IMR-90 (cell line): ENCODE data around the gene ELMO1. TPM values are rescaled to one million over a fixed set of nuclear protein-coding genes. Genes with fewer than 3 reads are reported as not detected.

Source experiments
- ATAC-seq: fragments of 200-7000 bp; cut with Tn5 transposase; 2 replicates; pipeline ENCODE4 v1.9.1; 2020; ENCODE audit warnings: low read depth, mild to moderate bottlenecking, moderate library complexity
- BruUV-seq: library from RNA; stranded (reverse); fragments of 400-500 nt; replicated peaks from 2 replicates; lab custom pipeline; 2021; lab: Mats Ljungman, UMichigan
- CTCF ChIA-PET: fragments of 300-600 bp; formaldehyde crosslinking; extraction: SDS; loops from one replicate; lab custom pipeline; 2021; ENCODE audit warnings: antibody characterized with exemption; lab: Yijun Ruan, JAX
- POLR2A ChIA-PET: fragments of 300-600 bp; sonication (Branson Sonifier 250); formaldehyde crosslinking; loops from one replicate; lab custom pipeline; 2022; ENCODE audit warnings: antibody characterized with exemption; ENCODE audit not compliant: unreplicated experiment; lab: Charles Lee
- DNase-seq: peaks from one replicate; pipeline ENCODE4 v3.0.0; 2013
- H2AFZ ChIP-seq: replicated peaks from 2 replicates; pipeline ENCODE3; 2013; ENCODE audit warnings: low read length, mild to moderate bottlenecking; ENCODE audit not compliant: poor library complexity
- H2AK5ac ChIP-seq: 2 replicates; pipeline ENCODE4 v1.6.1; 2013; ENCODE audit warnings: low read depth, low read length, inconsistent platforms
- H2AK9ac ChIP-seq: replicated peaks from 2 replicates; pipeline ENCODE3; 2013; ENCODE audit warnings: mild to moderate bottlenecking, low read depth, low read length, moderate library complexity; ENCODE audit not compliant: poor library complexity
- H2BK120ac ChIP-seq: 2 replicates; pipeline ENCODE4 v1.6.1; 2013; ENCODE audit warnings: low read depth, low read length, inconsistent platforms
- H2BK15ac ChIP-seq: 3 replicates; pipeline ENCODE4 v1.6.1; 2013; ENCODE audit warnings: low read depth, low read length, inconsistent platforms
- H2BK20ac ChIP-seq: 2 replicates; pipeline ENCODE4 v1.6.1; 2013; ENCODE audit warnings: low read depth, mild to moderate bottlenecking, inconsistent platforms, low read length, moderate library complexity
- H2BK5ac ChIP-seq: 2 replicates; pipeline ENCODE4 v1.6.1; 2013; ENCODE audit warnings: mild to moderate bottlenecking, low read depth, low read length, inconsistent platforms; ENCODE audit not compliant: poor library complexity, severe bottlenecking
- H3K14ac ChIP-seq: replicated peaks from 2 replicates; pipeline ENCODE4 v1.6.1; 2013; ENCODE audit warnings: low read depth, low read length, inconsistent platforms
- H3K18ac ChIP-seq: 2 replicates; pipeline ENCODE4 v1.6.1; 2013; ENCODE audit warnings: low read depth, low read length, control low read depth
- H3K23ac ChIP-seq: 2 replicates; pipeline ENCODE4 v1.6.1; 2013; ENCODE audit warnings: low read depth, low read length, inconsistent platforms
- H3K27ac ChIP-seq: 2 replicates; pipeline ENCODE4 v1.5.1; 2013; ENCODE audit warnings: mild to moderate bottlenecking, control low read depth, low read length; ENCODE audit not compliant: insufficient read depth
- H3K27me3 ChIP-seq: 2 replicates; pipeline ENCODE4 v1.6.1; 2013; ENCODE audit warnings: low read length; ENCODE audit not compliant: control insufficient read depth, insufficient read depth
- H3K36me3 ChIP-seq: 2 replicates; pipeline ENCODE4 v1.6.1; 2013; ENCODE audit warnings: low read length, mixed read lengths; ENCODE audit not compliant: control insufficient read depth, insufficient read depth
- H3K4ac ChIP-seq: 2 replicates; pipeline ENCODE4 v1.6.1; 2013; ENCODE audit warnings: low read depth, low read length, inconsistent platforms
- H3K4me1 ChIP-seq: 2 replicates; pipeline ENCODE4 v1.6.1; 2013; ENCODE audit warnings: low read length, mixed read lengths; ENCODE audit not compliant: control insufficient read depth, insufficient read depth
- H3K4me2 ChIP-seq: 2 replicates; pipeline ENCODE4 v1.6.1; 2013; ENCODE audit warnings: low read depth, mild to moderate bottlenecking, control low read depth, low read length, moderate library complexity
- H3K4me3 ChIP-seq: 2 replicates; pipeline ENCODE4 v1.5.1; 2013; ENCODE audit warnings: low read depth, mild to moderate bottlenecking, control low read depth, low read length, moderate library complexity; ENCODE audit not compliant: insufficient read depth
- H3K56ac ChIP-seq: 2 replicates; pipeline ENCODE4 v1.6.1; 2013; ENCODE audit warnings: low read length, inconsistent platforms; ENCODE audit not compliant: insufficient read depth; ENCODE audit errors: extremely low read depth
- H3K79me1 ChIP-seq, 2 experiments: 2 replicates each; pipeline ENCODE4 v1.6.1; 2013; ENCODE audit warnings: low read length in 2 of 2, inconsistent platforms in 1 of 2, low read depth in 1 of 2
- H3K9ac ChIP-seq: 2 replicates; pipeline ENCODE4 v1.6.1; 2013; ENCODE audit warnings: low read depth, low read length, control low read depth
- H3K9me1 ChIP-seq: 2 replicates; pipeline ENCODE4 v1.6.1; 2013; ENCODE audit warnings: low read length, inconsistent platforms; ENCODE audit not compliant: insufficient read depth
- H3K9me3 ChIP-seq: 2 replicates; pipeline ENCODE4 v1.6.1; 2013; ENCODE audit warnings: low read length; ENCODE audit not compliant: control insufficient read depth, insufficient read depth
- H4K20me1 ChIP-seq: 2 replicates; pipeline ENCODE4 v1.6.1; 2013; ENCODE audit warnings: low read length, inconsistent platforms; ENCODE audit not compliant: insufficient read depth
- H4K5ac ChIP-seq: 2 replicates; pipeline ENCODE4 v1.6.1; 2013; ENCODE audit warnings: mild to moderate bottlenecking, low read depth, low read length, control low read depth
- H4K8ac ChIP-seq, 2 experiments: 2 replicates each; pipeline ENCODE4 v1.6.1; 2013; ENCODE audit warnings: low read depth in 2 of 2, low read length in 2 of 2, control low read depth in 1 of 2, inconsistent platforms in 1 of 2
- H4K91ac ChIP-seq: 2 replicates; pipeline ENCODE4 v1.6.1; 2013; ENCODE audit warnings: low read depth, low read length, inconsistent platforms; ENCODE audit not compliant: insufficient read depth
- BHLHE40 ChIP-seq: fragments of 150-350 bp; IDR thresholded peaks from 2 replicates; pipeline ENCODE4 v1.6.1; 2016; ENCODE audit warnings: mild to moderate bottlenecking, low read depth, low read length
- CHD1 ChIP-seq: IDR thresholded peaks from 2 replicates; pipeline ENCODE4 v1.6.1; 2012; ENCODE audit warnings: low read depth, low read length, improper control_type of control experiment
- POLR2A ChIP-seq: IDR thresholded peaks from 2 replicates; pipeline ENCODE4 v1.6.1; 2012; ENCODE audit warnings: mild to moderate bottlenecking, low read depth, low read length
- RAD21 ChIP-seq: IDR thresholded peaks from 2 replicates; pipeline ENCODE4 v1.6.1; 2012; ENCODE audit warnings: low read length, improper control_type of control experiment
- SMC3 ChIP-seq: fragments of 150-350 bp; IDR thresholded peaks from 2 replicates; pipeline ENCODE4 v1.6.1; 2016; ENCODE audit warnings: low read depth, mild to moderate bottlenecking, antibody characterized with exemption, low read length, moderate library complexity
- WGBS, 2 experiments: methylation state at CpG; one replicate each; pipeline versions ENCODE4 v1.1.5 to v1.1.7; 2013; ENCODE audit warnings: missing lambda C conversion rate in 2 of 2; ENCODE audit not compliant: insufficient read length in 1 of 2; ENCODE audit errors: extremely low coverage in 2 of 2; 5-methylcytosine and 5-hydroxymethylcytosine counted together
- dilution Hi-C: fragments of 300-500 bp; cut with HindIII; formaldehyde crosslinking; loops from one replicate; pipeline ENCODE4 v1.14.3; 2018; ENCODE audit warnings: low sequenced_read_pairs; ENCODE audit not compliant: unreplicated experiment
- in situ Hi-C: fragments of 300-500 bp; cut with MboI; formaldehyde crosslinking; loops from 3 replicates; pipeline ENCODE4 v1.14.3; 2019; ENCODE audit warnings: low sequenced_read_pairs, inconsistent platforms, mixed read lengths
- intact Hi-C: fragments of 100-400 bp; cut with micrococcal nuclease; formaldehyde crosslinking; loops from 2 replicates; pipeline ENCODE4 v1.10.0; 2022
- polyA plus RNA-seq, 3 experiments: library from polyadenylated mRNA; depleted of rRNA; stranded (reverse); fragments of >200 nt; gene quantifications; 2 replicates each; pipeline ENCODE4 v1.2.3, GENCODE V29; 2012; ENCODE audit warnings: low replicate concordance in 1 of 3
- total RNA-seq: library from RNA; depleted of rRNA; stranded (reverse); fragments of >200 nt; gene quantifications from 2 replicates; pipeline ENCODE4 v1.2.3, GENCODE V29; 2012
- TF ChIP-seq, protein P1 (sequence below): fragments of 150-350 bp; IDR thresholded peaks from 2 replicates; pipeline ENCODE4 v1.6.1; 2017; ENCODE audit warnings: mild to moderate bottlenecking, antibody characterized with exemption, low read length, low read depth
- TF ChIP-seq, protein P2 (sequence below): fragments of 150-350 bp; IDR thresholded peaks from 2 replicates; pipeline ENCODE4 v1.6.1; 2016; ENCODE audit warnings: low read depth, mild to moderate bottlenecking, low read length, moderate library complexity, borderline replicate concordance

The ELMO1 gene
- total and polyA plus RNA-seq, 2 of the 4 experiments (the other 2 are of a cell fraction) = 0.03 TPM; not detected in 1

DNA sequence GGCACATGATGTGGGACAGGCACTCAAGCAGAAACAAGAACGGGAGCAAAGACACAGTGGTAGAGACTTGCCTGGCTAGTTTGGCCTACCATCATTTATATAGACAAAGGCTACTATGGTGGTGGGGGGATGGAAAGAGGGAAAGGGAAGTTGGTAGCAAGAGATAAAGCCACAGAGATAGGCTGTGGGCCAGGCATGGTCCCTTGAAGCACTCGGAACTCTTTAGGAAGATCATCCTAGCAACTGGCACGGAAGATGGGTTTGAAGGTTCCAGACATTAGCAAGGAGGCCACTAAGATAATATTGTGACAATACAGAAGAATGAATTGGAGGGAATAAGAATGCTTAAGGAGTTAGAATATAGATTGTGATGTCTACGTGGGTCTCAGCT, 319.6 kb downstream of the ELMO1 start:
- Histone ChIP-seq H3K9me1 (no peaks in the 10 kb centered on the region), H3K18ac (no peak overlapping the region), H3K23ac (no peak overlapping the region), H3K79me1 (no peaks in the 10 kb centered on the region), H3K56ac (no peak overlapping the region), H3K14ac (no peak overlapping the region), H2BK15ac (no peak overlapping the region), H4K5ac (no peak overlapping the region), H3K9ac (no peak overlapping the region), H3K4ac (no peak overlapping the region), H4K91ac (no peak overlapping the region), H3K27me3 (no peaks in the 10 kb centered on the region), H2AFZ (no peak overlapping the region), H2BK5ac (no peak overlapping the region), H2AK5ac (no peak overlapping the region), H4K20me1 (no peaks in the 10 kb centered on the region), H3K4me2 (no peak overlapping the region), H4K8ac (no peak overlapping the region), H3K36me3 (no peaks in the 10 kb centered on the region), H3K4me3 (no peak overlapping the region), H3K4me1 (no peaks in the 10 kb centered on the region), H3K9me3 (no peaks in the 10 kb centered on the region), H2AK9ac (no peak overlapping the region), H3K27ac (no peak overlapping the region), H2BK120ac (no peak overlapping the region), H2BK20ac (no peak overlapping the region)
- no peak for DNase-seq
- BruUV-seq = no TSS peak
- ATAC-seq = no peak
- intact Hi-C loops = no loop called here
- dilution Hi-C loops = no loop called here
- ChIA-PET CTCF (no interaction called here), POLR2A (no interaction called here)
- WGBS, 2 experiments = 71% methylated on average over 1 of the region's 4 CpGs; no CpG with 5 or more reads in 1 of the 2 experiments
- no peak for TF ChIP-seq POLR2A
- no peak for TF ChIP-seq CHD1
- no peak for TF ChIP-seq SMC3
- no peak for TF ChIP-seq RAD21
- TF ChIP-seq, protein P1, sequence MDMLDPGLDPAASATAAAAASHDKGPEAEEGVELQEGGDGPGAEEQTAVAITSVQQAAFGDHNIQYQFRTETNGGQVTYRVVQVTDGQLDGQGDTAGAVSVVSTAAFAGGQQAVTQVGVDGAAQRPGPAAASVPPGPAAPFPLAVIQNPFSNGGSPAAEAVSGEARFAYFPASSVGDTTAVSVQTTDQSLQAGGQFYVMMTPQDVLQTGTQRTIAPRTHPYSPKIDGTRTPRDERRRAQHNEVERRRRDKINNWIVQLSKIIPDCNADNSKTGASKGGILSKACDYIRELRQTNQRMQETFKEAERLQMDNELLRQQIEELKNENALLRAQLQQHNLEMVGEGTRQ = no peak
- TF ChIP-seq BHLHE40 = no peak
- TF ChIP-seq, protein P2, sequence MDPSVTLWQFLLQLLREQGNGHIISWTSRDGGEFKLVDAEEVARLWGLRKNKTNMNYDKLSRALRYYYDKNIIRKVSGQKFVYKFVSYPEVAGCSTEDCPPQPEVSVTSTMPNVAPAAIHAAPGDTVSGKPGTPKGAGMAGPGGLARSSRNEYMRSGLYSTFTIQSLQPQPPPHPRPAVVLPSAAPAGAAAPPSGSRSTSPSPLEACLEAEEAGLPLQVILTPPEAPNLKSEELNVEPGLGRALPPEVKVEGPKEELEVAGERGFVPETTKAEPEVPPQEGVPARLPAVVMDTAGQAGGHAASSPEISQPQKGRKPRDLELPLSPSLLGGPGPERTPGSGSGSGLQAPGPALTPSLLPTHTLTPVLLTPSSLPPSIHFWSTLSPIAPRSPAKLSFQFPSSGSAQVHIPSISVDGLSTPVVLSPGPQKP = no peak
- in situ Hi-C loops = no loop called here
